ENCODE data around the gene ANAPC2. TPM values are rescaled to one million over a fixed set of nuclear protein-coding genes. Genes with fewer than 3 reads are reported as not detected.

Gene ANAPC2
- total RNA-seq, 1 experiment from 2014 or later: 46.0 TPM

DNA sequence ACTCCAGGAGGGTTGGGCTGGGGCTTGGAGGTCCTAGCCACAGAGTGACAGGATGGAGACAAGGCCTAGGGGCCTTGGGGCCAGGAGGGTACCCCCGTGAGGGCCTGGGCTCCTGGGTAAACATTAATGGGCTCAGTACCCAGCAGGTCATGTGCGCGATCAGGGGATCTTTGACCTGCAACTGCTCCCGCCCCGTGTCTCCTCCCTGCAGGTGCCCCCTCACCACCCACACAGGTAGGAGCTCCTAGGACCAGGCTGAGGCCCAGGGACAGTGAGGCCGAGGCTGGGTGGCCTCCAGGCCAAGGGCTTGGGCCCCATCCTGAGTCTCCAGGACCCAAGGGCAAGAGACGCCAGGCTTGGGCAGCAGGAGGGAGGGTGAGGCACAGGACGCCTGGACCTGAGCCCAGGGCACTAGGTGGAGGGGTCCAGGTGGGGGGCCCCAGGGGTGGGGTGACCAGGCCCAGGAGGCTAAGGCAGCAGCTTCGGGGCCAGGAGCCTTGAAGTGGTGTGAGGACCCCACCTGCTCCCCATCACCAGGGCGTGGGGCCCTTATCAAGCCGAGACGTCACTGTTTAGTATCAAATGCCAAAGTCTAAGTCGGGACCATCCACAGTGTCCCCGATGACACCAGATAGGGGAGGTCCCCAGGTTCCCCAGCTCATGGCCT lies 42.5 kb upstream of the ANAPC2 start, which contains the start of gene SLC34A3:
Gene SLC34A3, plus strand, starts transcription at position 197 of the 667 bp plus-strand sequence. CDS start 802 bp downstream, outside the sequence.
- CTCF ChIA-PET: no interaction called here
- in situ Hi-C loops (cut with HindIII; ENCODE audit: low pct_unique_long_range_greater_than_20kb, low sequenced_read_pairs): no loop called here

DNA sequence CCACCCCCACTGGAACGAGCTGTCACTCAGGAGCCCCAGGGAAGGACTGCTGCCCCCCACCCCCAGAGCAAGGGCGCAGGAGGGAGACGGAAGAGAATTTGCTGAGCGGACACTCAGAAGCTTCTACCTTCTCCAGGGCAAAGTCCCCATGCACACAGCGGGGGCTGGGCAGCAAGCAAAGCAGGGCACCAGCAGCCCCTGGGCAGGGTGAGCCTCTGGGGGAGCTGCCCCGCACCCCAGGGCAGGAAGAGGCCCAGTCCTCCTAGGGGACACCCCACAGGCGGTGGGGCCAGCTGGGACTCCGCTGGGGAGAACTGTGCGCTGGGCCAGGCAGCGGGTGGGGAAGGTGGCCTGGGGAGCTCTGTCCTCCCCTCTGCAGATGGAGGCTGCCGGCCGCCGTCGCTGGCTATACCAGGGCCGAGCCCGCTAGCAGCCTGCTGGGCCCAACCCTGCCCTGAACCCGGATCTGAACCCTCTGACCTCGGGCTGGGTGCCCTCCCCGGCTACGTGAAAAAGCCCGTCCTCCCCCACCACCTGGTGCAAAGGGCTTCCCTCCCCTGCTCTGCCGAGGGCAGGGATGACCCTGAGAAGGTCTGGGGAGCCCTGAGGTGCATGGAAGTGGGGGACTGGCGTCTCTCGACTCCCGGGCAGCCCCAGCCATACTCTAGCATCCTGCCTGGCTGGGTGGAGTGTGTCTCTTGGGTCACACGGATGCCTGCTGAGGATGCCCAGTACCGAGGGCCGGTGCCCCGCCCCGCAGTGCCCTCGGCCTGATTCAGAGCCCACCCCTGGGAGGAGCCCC lies 41.7 kb upstream of the ANAPC2 start:
- BruUV-seq (replicated peaks): no TSS peak
- H3K36me3 ChIP-seq (ENCODE audit: control insufficient read depth, insufficient read depth, low read length): no peaks in the 10 kb centered on the region
- no peaks in the 10 kb centered on the region for H3K9me3 ChIP-seq (ENCODE audit: control insufficient read depth, insufficient read depth, low read depth, low read length)
- DNase-seq (ENCODE audit: low read depth, low spot score) (no peak), ATAC-seq (no peak)
- intact Hi-C loops (cut with micrococcal nuclease; ENCODE audit: unreplicated experiment): loop anchor here (5.0 kb wide), 1 partner anchor 113 kb away; no protein-coding TSS in a partner anchor
- POLR2A ChIA-PET: interaction anchor here (0.7 kb wide), 1 partner anchor 192 kb away, joined by 16 read pairs; no protein-coding TSS in a partner anchor
- TF ChIP-seq TCF7L2 (IDR thresholded peaks at IDR 0.05; ENCODE audit: low read depth, low read length) (no peak), CTCF (IDR thresholded peaks at IDR 0.05) (no peak), POLR2AphosphoS5 (IDR thresholded peaks at IDR 0.05; ENCODE audit: low read depth, low read length) (no peak), SIN3A (IDR thresholded peaks at IDR 0.05; ENCODE audit: borderline replicate concordance, insufficient read depth, low read depth, low read length) (no peak)
- TF ChIP-seq, protein P1, sequence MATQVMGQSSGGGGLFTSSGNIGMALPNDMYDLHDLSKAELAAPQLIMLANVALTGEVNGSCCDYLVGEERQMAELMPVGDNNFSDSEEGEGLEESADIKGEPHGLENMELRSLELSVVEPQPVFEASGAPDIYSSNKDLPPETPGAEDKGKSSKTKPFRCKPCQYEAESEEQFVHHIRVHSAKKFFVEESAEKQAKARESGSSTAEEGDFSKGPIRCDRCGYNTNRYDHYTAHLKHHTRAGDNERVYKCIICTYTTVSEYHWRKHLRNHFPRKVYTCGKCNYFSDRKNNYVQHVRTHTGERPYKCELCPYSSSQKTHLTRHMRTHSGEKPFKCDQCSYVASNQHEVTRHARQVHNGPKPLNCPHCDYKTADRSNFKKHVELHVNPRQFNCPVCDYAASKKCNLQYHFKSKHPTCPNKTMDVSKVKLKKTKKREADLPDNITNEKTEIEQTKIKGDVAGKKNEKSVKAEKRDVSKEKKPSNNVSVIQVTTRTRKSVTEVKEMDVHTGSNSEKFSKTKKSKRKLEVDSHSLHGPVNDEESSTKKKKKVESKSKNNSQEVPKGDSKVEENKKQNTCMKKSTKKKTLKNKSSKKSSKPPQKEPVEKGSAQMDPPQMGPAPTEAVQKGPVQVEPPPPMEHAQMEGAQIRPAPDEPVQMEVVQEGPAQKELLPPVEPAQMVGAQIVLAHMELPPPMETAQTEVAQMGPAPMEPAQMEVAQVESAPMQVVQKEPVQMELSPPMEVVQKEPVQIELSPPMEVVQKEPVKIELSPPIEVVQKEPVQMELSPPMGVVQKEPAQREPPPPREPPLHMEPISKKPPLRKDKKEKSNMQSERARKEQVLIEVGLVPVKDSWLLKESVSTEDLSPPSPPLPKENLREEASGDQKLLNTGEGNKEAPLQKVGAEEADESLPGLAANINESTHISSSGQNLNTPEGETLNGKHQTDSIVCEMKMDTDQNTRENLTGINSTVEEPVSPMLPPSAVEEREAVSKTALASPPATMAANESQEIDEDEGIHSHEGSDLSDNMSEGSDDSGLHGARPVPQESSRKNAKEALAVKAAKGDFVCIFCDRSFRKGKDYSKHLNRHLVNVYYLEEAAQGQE (IDR thresholded peaks at IDR 0.05; ENCODE audit: insufficient read depth in 1 of 2, low read depth in 2 of 2, low read length in 1 of 2): no peak
- in situ Hi-C loops (cut with HindIII; ENCODE audit: low pct_unique_long_range_greater_than_20kb, low sequenced_read_pairs): no loop called here
- no peak overlapping the region for H3K27ac ChIP-seq (ENCODE audit: low read length)
- CTCF ChIA-PET: interaction anchor here (0.7 kb wide), 1 partner anchor 16 kb away, joined by 3 read pairs; no protein-coding TSS in a partner anchor
- H3K4me1 ChIP-seq (ENCODE audit: control insufficient read depth, insufficient read depth, low read length): peaks cover 4% of the 10 kb centered on the region
- H3K4me3 ChIP-seq (ENCODE audit: low read depth in 2 of 2, low read length in 2 of 2): no peak overlapping the region
- H3K27me3 ChIP-seq (ENCODE audit: control insufficient read depth, insufficient read depth, low read length): no peaks in the 10 kb centered on the region

More for the DNA sequence above, 42.5 kb upstream of the ANAPC2 start, which contains the start of gene SLC34A3:
- POLR2A ChIA-PET: no interaction called here
- H3K4me1 ChIP-seq (ENCODE audit: control insufficient read depth, insufficient read depth, low read length): peaks cover 4% of the 10 kb centered on the region
- TF ChIP-seq POLR2AphosphoS5 (IDR thresholded peaks at IDR 0.05; ENCODE audit: low read depth, low read length): no peak
- intact Hi-C loops (cut with micrococcal nuclease; ENCODE audit: unreplicated experiment): no loop called here
- no TSS peak for BruUV-seq (replicated peaks)
- H3K9me3 ChIP-seq (ENCODE audit: control insufficient read depth, insufficient read depth, low read depth, low read length): no peaks in the 10 kb centered on the region
- no peak within 1 kb of the TSS for H3K27ac ChIP-seq (ENCODE audit: low read length)
- no peak for ATAC-seq
- H3K27me3 ChIP-seq (ENCODE audit: control insufficient read depth, insufficient read depth, low read length): no peaks in the 10 kb centered on the region
- H3K36me3 ChIP-seq (ENCODE audit: control insufficient read depth, insufficient read depth, low read length): no peaks in the 10 kb centered on the region
- no peak within 1 kb of the TSS for H3K4me3 ChIP-seq (ENCODE audit: low read depth in 2 of 2, low read length in 2 of 2)
- no peak for DNase-seq (ENCODE audit: low read depth, low spot score)

Data from Panc1 (cell line).